HG03039 (cell line): ENCODE results near the gene IL2RA.
"Not testable (repeated sequence)": the region's sequence is repeated elsewhere in the genome, so short reads cannot be mapped to it uniquely, and the experiment has no call there.

Experiments
- ATAC-seq: cut with Tn5 transposase; IDR thresholded peaks from one replicate; pipeline ENCODE4 v1.9.1; 2021; ENCODE audit warnings: mild to moderate bottlenecking, moderate library complexity; ENCODE audit not compliant: unreplicated experiment

IL2RA gene

DNA sequence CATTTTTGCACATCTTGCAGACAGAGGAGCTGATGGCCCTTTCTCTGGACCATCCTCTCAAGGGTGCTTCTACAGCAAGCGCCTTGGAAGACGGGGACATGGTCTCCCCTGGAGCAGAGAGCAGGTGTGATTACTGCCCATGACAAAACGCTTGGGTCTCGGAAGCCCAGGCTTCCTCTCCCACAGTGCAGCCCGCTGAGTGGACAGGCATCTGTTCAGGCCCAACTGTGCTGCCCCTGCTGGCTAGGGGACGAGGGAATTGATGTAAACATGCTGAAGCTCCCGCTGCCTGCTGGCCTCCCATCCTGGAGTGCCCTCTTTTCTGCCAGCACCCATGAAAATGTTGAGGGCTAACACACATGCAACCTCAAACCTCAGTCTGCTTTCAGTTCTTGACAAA, 99.1 kb downstream of the IL2RA start:
- no peak for ATAC-seq

DNA sequence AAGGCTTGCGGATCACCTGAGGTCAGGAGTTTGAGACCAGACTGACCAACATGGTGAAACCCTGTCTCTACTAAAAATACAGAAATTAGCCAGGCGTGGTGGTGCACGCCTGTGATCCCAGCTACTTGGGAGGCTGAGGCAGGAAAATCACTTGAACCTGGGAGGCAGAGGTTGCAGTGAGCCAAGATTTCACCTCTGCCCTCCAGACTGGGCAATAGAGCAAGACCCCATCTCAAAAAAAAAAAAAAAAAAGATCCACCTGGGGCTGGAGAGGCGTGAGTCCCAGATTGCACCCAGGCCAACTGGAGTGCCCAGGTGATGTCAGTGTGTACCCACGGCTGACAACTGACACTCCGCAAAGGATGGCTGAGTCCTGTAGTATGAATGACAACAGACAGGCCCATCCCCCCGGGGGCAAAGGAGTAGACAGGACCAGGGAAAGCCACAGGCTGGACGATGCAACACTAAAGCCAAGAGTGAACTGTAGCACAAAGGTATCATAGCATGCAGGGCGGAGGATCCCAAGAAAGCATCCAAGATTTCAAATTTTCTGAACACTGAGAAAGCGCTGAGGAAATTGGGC, 99.7 kb downstream of the IL2RA start:
- ATAC-seq = not testable (repeated sequence)

DNA sequence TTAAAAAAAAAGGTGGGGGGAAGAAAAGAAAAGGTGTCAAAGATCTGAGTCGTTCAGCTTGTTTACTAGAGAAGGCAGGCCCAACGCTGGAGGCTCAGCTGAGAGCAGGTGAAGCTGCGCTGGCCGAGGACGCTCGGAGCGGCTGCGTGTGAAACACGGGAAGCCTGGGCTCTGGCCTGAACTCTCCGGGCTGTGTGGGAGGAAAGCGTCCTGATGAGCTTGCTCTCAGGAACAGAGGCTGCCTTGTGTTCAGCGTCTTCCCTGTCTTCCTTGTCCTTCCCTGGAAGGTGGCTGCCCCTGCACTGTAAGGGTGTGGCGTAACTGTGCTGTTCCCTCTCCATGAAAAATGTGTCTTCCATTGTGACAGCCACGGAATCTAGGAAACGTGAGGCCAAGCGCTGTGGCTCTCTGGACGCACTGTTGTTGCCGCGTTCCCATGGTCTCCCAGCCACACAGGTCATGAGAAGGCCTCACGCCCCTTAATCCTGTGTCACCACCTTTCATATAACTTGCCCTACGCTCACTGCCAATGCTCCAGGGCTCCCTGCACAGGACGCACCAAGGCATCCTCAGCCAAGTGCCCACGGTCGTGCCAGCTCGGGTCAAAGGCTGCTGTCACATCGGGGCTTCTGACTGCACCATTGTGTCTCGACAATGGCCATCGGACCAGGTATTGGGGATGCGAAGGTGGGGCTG, 100.6 kb downstream of the IL2RA start:
- no peak for ATAC-seq

DNA sequence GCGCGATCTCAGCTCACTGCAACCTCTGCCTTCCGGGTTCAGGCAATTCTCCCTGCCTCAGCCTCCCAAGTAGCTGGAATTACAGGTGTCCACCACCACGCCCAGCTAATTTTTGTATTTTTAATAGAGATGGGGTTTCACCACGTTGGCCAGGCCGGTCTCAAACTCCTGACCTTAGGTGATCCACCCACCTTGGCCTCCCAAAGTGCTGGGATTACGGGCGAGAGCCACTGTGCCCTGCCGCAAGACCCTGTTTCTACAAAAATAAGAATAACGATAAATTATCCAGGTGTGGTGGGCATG, 101.2 kb downstream of the IL2RA start:
- ATAC-seq = not testable (repeated sequence)
